ENCODE data around the gene HRH4. TPM values are rescaled to one million over a fixed set of nuclear protein-coding genes. Genes with fewer than 3 reads are reported as not detected.

Gene HRH4
- total RNA-seq, 1 experiment from 2014 or later, result 0.16 TPM

Other genes with a start within 250 kb of the HRH4 start
- gene OSBPL1A, start 62.8 kb upstream of the HRH4 start, total RNA-seq (2014; rRNA removed; shearing (Covaris generic); ENCODE audit: low replicate concordance), result 29.8 and 60.9 TPM in 2 replicates
- 21.8 and 26.1 TPM in 2 replicates for gene IMPACT, start 34.0 kb upstream of the HRH4 start, total RNA-seq (2014; rRNA removed; shearing (Covaris generic); ENCODE audit: low replicate concordance)

All from MG63 (cell line).